Endodermal cell (in vitro differentiated cells): ENCODE measurements around the gene SEZ6L. TPM values are rescaled to one million over a fixed set of nuclear protein-coding genes. Genes with fewer than 3 reads are reported as not detected.

Experiments
- DNase-seq: peaks from one replicate; pipeline ENCODE4 v3.0.0-alpha.2; 2017
- H3K27ac ChIP-seq: 2 replicates; pipeline ENCODE4 v1.5.1; 2013; ENCODE audit warnings: mild to moderate bottlenecking, low read depth, low read length, moderate library complexity
- H3K27me3 ChIP-seq: 2 replicates; pipeline ENCODE4 v1.6.1; 2013; ENCODE audit warnings: mild to moderate bottlenecking, low read length, moderate library complexity; ENCODE audit not compliant: insufficient read depth, control insufficient read depth, poor library complexity, severe bottlenecking
- H3K36me3 ChIP-seq: 2 replicates; pipeline ENCODE4 v1.7.0; 2013; ENCODE audit warnings: mild to moderate bottlenecking, low read length, moderate library complexity; ENCODE audit not compliant: control insufficient read depth, insufficient read depth
- H3K4me1 ChIP-seq: one replicate; pipeline ENCODE4 v1.7.0; 2013; ENCODE audit warnings: low read length; ENCODE audit not compliant: control insufficient read depth, insufficient read depth
- H3K4me3 ChIP-seq: 2 replicates; pipeline ENCODE4 v1.5.1; 2013; ENCODE audit warnings: mild to moderate bottlenecking, low read length, moderate library complexity
- H3K9ac ChIP-seq: 2 replicates; pipeline ENCODE4 v1.6.1; 2013; ENCODE audit warnings: mild to moderate bottlenecking, low read length, moderate library complexity; ENCODE audit not compliant: poor library complexity, severe bottlenecking; ENCODE audit errors: extremely low read depth
- H3K9me3 ChIP-seq: 2 replicates; pipeline ENCODE4 v1.6.1; 2013; ENCODE audit warnings: mild to moderate bottlenecking, low read length, moderate library complexity; ENCODE audit not compliant: control insufficient read depth
- H3K27ac Mint-ChIP-seq: 2 replicates; pipeline ENCODE4 v1.8.0; 2020; ENCODE audit warnings: mixed read lengths
- H3K27me3 Mint-ChIP-seq: 2 replicates; pipeline ENCODE4 v1.8.0; 2021; ENCODE audit warnings: mild to moderate bottlenecking, mixed read lengths; ENCODE audit not compliant: insufficient read depth
- H3K36me3 Mint-ChIP-seq: 2 replicates; pipeline ENCODE4 v1.8.0; 2020; ENCODE audit warnings: low read depth, mixed read lengths
- H3K4me1 Mint-ChIP-seq: 2 replicates; pipeline ENCODE4 v1.8.0; 2020; ENCODE audit warnings: mixed read lengths
- H3K4me3 Mint-ChIP-seq: 2 replicates; pipeline ENCODE4 v1.8.0; 2020; ENCODE audit warnings: mild to moderate bottlenecking, moderate library complexity, mixed read lengths
- H3K9me3 Mint-ChIP-seq: 2 replicates; pipeline ENCODE4 v1.8.0; 2020; ENCODE audit warnings: mild to moderate bottlenecking, mixed read lengths
- WGBS, 2 experiments: methylation state at CpG; one replicate each; pipeline versions ENCODE4 v1.1.5 to v1.1.7; 2013; ENCODE audit warnings: missing lambda C conversion rate in 2 of 2, mixed read lengths in 1 of 2; ENCODE audit not compliant: insufficient coverage in 1 of 2, insufficient read length in 1 of 2; 5-methylcytosine and 5-hydroxymethylcytosine counted together
- total RNA-seq, 2 donors: library from RNA; stranded (reverse); fragmentation: NEBNext Ultra II Directional in 1 of 2; extraction: Animal tissue kit (Norgen Biotek cat#: 25700) in 1 of 2; gene quantifications; 2 replicates in 1 of 2; 3 replicates in 1 of 2; pipeline ENCODE4 v1.2.1, GENCODE V29; 2021
- TF ChIP-seq, protein P1 (sequence below): fragments of 200-600 bp; sonication (generic); conservative IDR thresholded peaks from 2 replicates; pipeline ENCODE4 v1.5.0; 2021; ENCODE audit warnings: antibody characterized with exemption, mild to moderate bottlenecking

SEZ6L gene
- total RNA-seq, 2 donors from 2014 or later, result 32.1 to 39.4 TPM

DNA sequence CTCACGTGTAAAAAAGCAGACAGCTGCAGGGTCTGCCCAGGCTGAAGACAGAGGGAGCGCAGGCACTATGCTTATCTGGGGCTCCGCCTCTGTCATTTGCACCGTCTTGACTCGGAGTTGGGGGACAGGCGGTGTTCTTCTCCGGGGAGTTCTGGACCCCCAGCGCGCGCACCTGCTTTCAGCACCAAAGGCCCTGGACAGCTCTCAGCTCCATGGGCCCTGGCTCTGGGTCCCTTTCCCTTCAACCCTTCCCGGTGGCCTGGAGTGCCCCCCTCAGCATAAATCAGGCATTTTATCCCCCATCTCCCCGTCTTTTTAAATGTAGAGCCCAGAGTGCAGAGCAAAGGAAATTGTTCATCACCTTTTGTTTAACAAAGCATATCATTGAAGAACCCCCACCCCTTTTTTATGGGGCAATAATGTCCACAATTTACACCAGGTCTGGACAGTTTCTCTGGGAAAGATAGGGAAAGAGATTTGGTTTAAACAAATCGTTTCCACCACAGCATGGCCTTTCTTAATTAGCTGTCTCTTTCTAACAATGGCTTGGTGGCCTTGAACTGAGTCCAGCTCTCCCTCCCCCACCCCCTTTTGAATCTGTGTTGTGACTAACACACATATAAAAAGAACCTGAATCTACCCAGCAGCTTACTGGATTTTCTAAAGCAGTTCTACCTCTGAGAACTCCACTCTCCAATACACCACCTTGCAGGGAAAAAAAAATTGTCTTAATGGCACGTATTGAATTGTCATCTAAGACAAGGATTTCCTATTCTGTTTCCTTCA lies 1.7 kb downstream of the SEZ6L start:
- TF ChIP-seq, protein P1, sequence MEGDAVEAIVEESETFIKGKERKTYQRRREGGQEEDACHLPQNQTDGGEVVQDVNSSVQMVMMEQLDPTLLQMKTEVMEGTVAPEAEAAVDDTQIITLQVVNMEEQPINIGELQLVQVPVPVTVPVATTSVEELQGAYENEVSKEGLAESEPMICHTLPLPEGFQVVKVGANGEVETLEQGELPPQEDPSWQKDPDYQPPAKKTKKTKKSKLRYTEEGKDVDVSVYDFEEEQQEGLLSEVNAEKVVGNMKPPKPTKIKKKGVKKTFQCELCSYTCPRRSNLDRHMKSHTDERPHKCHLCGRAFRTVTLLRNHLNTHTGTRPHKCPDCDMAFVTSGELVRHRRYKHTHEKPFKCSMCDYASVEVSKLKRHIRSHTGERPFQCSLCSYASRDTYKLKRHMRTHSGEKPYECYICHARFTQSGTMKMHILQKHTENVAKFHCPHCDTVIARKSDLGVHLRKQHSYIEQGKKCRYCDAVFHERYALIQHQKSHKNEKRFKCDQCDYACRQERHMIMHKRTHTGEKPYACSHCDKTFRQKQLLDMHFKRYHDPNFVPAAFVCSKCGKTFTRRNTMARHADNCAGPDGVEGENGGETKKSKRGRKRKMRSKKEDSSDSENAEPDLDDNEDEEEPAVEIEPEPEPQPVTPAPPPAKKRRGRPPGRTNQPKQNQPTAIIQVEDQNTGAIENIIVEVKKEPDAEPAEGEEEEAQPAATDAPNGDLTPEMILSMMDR, result peak; percentile 71
- Histone ChIP-seq H3K9ac (no peak overlapping the region), H3K4me1 (peaks cover 4% of the 10 kb centered on the region), H3K36me3 (peaks cover 5% of the 10 kb centered on the region), H3K9me3 (no peaks in the 10 kb centered on the region), H3K27ac (no peak overlapping the region), H3K27me3 (peaks cover 28% of the 10 kb centered on the region), H3K4me3 (peak overlapping the region; percentile 73)
- Mint-ChIP-seq H3K4me3 (peak overlapping the region; percentile 71), H3K27me3 (peaks cover 46% of the 10 kb centered on the region), H3K9me3 (no peaks in the 10 kb centered on the region), H3K36me3 (peaks cover 6% of the 10 kb centered on the region), H3K27ac (no peak overlapping the region), H3K4me1 (peaks cover 26% of the 10 kb centered on the region)
- WGBS, 2 experiments, result 9 to 10% methylated on average over 11 to 14 of the region's 14 CpGs
- peak; percentile 91 for DNase-seq

DNA sequence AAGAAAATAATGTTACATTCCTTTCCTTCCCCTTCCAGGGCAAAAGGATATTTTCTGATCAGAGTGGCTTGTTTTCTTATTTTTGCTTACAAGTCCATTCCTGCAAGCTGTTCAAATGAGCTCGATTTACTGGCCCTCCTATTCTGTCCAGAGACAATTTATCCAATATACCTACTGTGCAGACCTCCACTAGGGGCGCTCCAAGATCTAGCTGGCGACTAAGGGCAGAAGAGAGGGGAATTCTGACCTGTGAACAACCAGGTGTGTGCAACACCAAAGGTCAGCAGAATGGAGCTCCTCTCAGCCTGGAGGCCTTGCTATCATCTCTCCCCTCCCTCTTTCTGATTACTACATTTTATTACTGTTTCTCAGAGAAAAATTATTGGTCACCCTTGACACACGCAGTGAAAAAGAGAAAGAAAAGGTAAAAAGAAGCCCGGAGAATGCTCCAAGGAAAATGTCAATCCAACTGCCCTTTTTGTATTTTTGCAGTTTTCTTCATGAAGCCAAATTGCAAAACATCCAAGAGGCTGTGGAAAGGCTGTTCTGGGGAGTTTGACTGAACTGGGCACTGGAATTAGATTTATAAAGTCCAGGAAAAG lies 3.2 kb downstream of the SEZ6L start:
- peaks cover 4% of the 10 kb centered on the region for H3K4me1 ChIP-seq
- no peak overlapping the region for H3K27ac ChIP-seq
- Mint-ChIP-seq H3K9me3 (no peaks in the 10 kb centered on the region), H3K27ac (no peak overlapping the region), H3K36me3 (peaks cover 7% of the 10 kb centered on the region), H3K4me3 (no peak overlapping the region), H3K4me1 (peaks cover 26% of the 10 kb centered on the region), H3K27me3 (peaks cover 41% of the 10 kb centered on the region)
- H3K4me3 ChIP-seq, result no peak overlapping the region
- 48 to 67% methylated on average over 3 to 5 of the region's 5 CpGs for WGBS, 2 experiments
- peaks cover 5% of the 10 kb centered on the region for H3K36me3 ChIP-seq
- TF ChIP-seq, protein P1, result peak; percentile 90
- peak; percentile 87 for DNase-seq
- no peak overlapping the region for H3K9ac ChIP-seq
- peaks cover 28% of the 10 kb centered on the region for H3K27me3 ChIP-seq
- no peaks in the 10 kb centered on the region for H3K9me3 ChIP-seq

DNA sequence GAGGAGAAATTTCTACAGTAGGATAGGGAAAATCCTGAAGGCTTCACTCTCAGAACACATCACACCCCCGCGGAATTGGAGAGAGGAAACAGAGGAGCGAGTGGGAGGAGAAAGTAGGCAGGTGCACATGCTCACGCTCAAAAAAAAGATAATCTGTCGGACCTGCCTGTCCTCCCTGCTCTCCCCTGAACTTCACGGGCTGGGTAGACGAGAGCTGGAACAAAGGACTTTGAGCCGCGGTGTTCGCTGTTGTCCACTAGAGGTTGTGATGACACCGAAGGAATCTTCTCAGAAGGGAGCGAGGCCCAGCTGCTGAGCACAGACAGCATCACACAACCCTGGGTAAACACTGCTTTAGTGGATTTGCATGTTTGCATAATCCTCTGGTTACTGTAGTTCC lies 5.0 kb downstream of the SEZ6L start:
- H3K9me3 ChIP-seq, result no peaks in the 10 kb centered on the region
- H3K9me3 Mint-ChIP-seq, result no peaks in the 10 kb centered on the region
- peaks cover 7% of the 10 kb centered on the region for H3K36me3 Mint-ChIP-seq
- H3K27me3 Mint-ChIP-seq, result peaks cover 39% of the 10 kb centered on the region
- H3K4me3 ChIP-seq, result no peak overlapping the region
- H3K36me3 ChIP-seq, result peaks cover 5% of the 10 kb centered on the region
- TF ChIP-seq, protein P1, result peak; percentile 80
- no peak overlapping the region for H3K4me3 Mint-ChIP-seq
- H3K27me3 ChIP-seq, result peaks cover 22% of the 10 kb centered on the region
- H3K27ac ChIP-seq, result no peak overlapping the region
- H3K27ac Mint-ChIP-seq, result no peak overlapping the region
- H3K4me1 Mint-ChIP-seq, result peaks cover 17% of the 10 kb centered on the region
- no peak overlapping the region for H3K9ac ChIP-seq
- peaks cover 4% of the 10 kb centered on the region for H3K4me1 ChIP-seq
- WGBS, 2 experiments, result 17 to 19% methylated on average over 9 to 12 of the region's 12 CpGs
- peak; percentile 91 for DNase-seq
